HepG2 (cell line): ENCODE data around the gene KREMEN1. TPM values are rescaled to one million over a fixed set of nuclear protein-coding genes. Genes with fewer than 3 reads are reported as not detected.

Experiments used
- CC2D1A ChIP-seq: sonication (generic); formaldehyde crosslinking; IDR thresholded peaks from 2 replicates; pipeline ENCODE4 v1.8.1; 2023; ENCODE audit warnings: mild to moderate bottlenecking, missing genetic modification reagents
- CENPX ChIP-seq: sonication (generic); formaldehyde crosslinking; IDR thresholded peaks from 2 replicates; pipeline ENCODE4 v1.9.0; 2021; ENCODE audit warnings: mild to moderate bottlenecking, missing genetic modification reagents, moderate library complexity
- CTCF ChIP-seq: sonication (generic); formaldehyde crosslinking; IDR thresholded peaks from 2 replicates; pipeline ENCODE4 v1.5.0; 2020; ENCODE audit warnings: mild to moderate bottlenecking, missing genetic modification reagents, moderate library complexity
- FOSL1 ChIP-seq: sonication (generic); formaldehyde crosslinking; IDR thresholded peaks from 2 replicates; pipeline ENCODE4 v1.9.0; 2021; ENCODE audit warnings: missing genetic modification reagents, borderline replicate concordance
- GATAD2A ChIP-seq: IDR thresholded peaks from 2 replicates; pipeline ENCODE4 v1.6.1; 2016
- KAT8 ChIP-seq: IDR thresholded peaks from 2 replicates; pipeline ENCODE4 v1.6.1; 2016; ENCODE audit warnings: missing genetic modification reagents, missing compliant biosample characterization
- MIER3 ChIP-seq: IDR thresholded peaks from 2 replicates; pipeline ENCODE4 v1.6.1; 2016; ENCODE audit warnings: missing compliant biosample characterization, borderline replicate concordance
- RAD21 ChIP-seq: fragments of 450-650 bp; formaldehyde crosslinking; IDR thresholded peaks from 2 replicates; pipeline ENCODE4 v1.5.0; 2020; ENCODE audit warnings: mild to moderate bottlenecking
- RCOR2 ChIP-seq: IDR thresholded peaks from 2 replicates; pipeline ENCODE4 v1.6.1; 2016; ENCODE audit warnings: missing biosample characterization, missing genetic modification reagents
- SMC3 ChIP-seq: IDR thresholded peaks from 2 replicates; pipeline ENCODE4 v1.6.1; 2011; ENCODE audit warnings: low read length, improper control_type of control experiment
- SOX13 ChIP-seq, 3 experiments: fragments of 450-650 bp in 1 of 3; sonication (generic) in 1 of 3; formaldehyde crosslinking in 1 of 3; IDR thresholded peaks in 2 of 3; conservative IDR thresholded peaks in 1 of 3; 2 replicates each; pipeline versions ENCODE4 v1.5.0 to v1.6.1; 2016 to 2020; ENCODE audit warnings: antibody characterized with exemption in 1 of 3, mild to moderate bottlenecking in 1 of 3, missing compliant biosample characterization in 1 of 3, missing genetic modification reagents in 1 of 3, moderate library complexity in 1 of 3
- TFE3 ChIP-seq: IDR thresholded peaks from 2 replicates; pipeline ENCODE4 v1.6.1; 2016
- ZBTB25 ChIP-seq: IDR thresholded peaks from 2 replicates; pipeline ENCODE4 v1.6.1; 2018; ENCODE audit warnings: missing genetic modification reagents
- ZNF382 ChIP-seq: sonication (generic); formaldehyde crosslinking; IDR thresholded peaks from 2 replicates; pipeline ENCODE4 v1.5.0; 2020; ENCODE audit warnings: missing genetic modification reagents, mild to moderate bottlenecking, borderline replicate concordance
- ZNF496 ChIP-seq: sonication (generic); formaldehyde crosslinking; IDR thresholded peaks from 2 replicates; pipeline ENCODE4 v1.8.1; 2023; ENCODE audit warnings: mild to moderate bottlenecking, moderate library complexity, missing genetic modification reagents; ENCODE audit not compliant: insufficient replicate concordance
- ZNF652 ChIP-seq: IDR thresholded peaks from 2 replicates; pipeline ENCODE4 v1.6.1; 2016; ENCODE audit warnings: low read depth, borderline replicate concordance
- ZNF691 ChIP-seq: sonication (generic); formaldehyde crosslinking; IDR thresholded peaks from 2 replicates; pipeline ENCODE4 v1.4.0; 2020; ENCODE audit warnings: missing genetic modification reagents, low read depth, mild to moderate bottlenecking, borderline replicate concordance
- ZNF781 ChIP-seq: sonication (generic); formaldehyde crosslinking; IDR thresholded peaks from 2 replicates; pipeline ENCODE4 v1.5.1; 2020; ENCODE audit warnings: borderline replicate concordance, mild to moderate bottlenecking, missing genetic modification reagents; ENCODE audit errors: not compliant biosample characterization
- polyA plus RNA-seq, 8 experiments: library from polyadenylated mRNA; depleted of rRNA in 3 of 8; stranded (reverse) in 7 of 8; unstranded in 1 of 8; fragments of >200 nt; fragmentation: Illumina TruSeq in 4 of 8; extraction: Trizol in 4 of 8; gene quantifications; 2 replicates each; pipeline versions ENCODE4 v1.2.1 to v1.2.3, GENCODE V29; 2011 to 2016; ENCODE audit warnings: low read depth in 4 of 8, missing spikeins in 1 of 8, mixed read lengths in 1 of 8; ENCODE audit not compliant: insufficient read depth in 1 of 8
- total RNA-seq, 5 experiments: library from RNA; depleted of rRNA; stranded (reverse); fragments of >200 nt; fragmentation: Illumina TruSeq; extraction: Trizol; gene quantifications; 2 replicates each; pipeline ENCODE4 v1.2.3, GENCODE V29; 2016; ENCODE audit warnings: low read depth in 1 of 5

The KREMEN1 gene
- total and polyA plus RNA-seq, 2 of the 13 experiments (the other 11 are each of a cell fraction or from before 2014, with no cell fraction given): 9.8 to 13.8 TPM

GRCh38 chr22:29040385-29041275 lies 32.2 kb upstream of the KREMEN1 start (continued):
- TF ChIP-seq CENPX: no peak
- 0 out of 2 replicates have a peak, but pooled peaks have one; percentile 27 for TF ChIP-seq RCOR2 (CRISPR knock-in tag)
- TF ChIP-seq ZNF781: no peak
- peak; percentile 86 for TF ChIP-seq CTCF
- no peak for TF ChIP-seq SOX13 (IDR thresholded peaks at IDR 0.05)
- peak in 1 of 2 experiments; percentile 24; a peak in 1 of 4 replicates for TF ChIP-seq SOX13 (CRISPR knock-in tag; conservative IDR thresholded peaks at IDR 0.05 in 1 of 2, IDR thresholded peaks at IDR 0.05 in 1 of 2)
- 0 out of 2 replicates have a peak, but pooled peaks have one; percentile 23 for TF ChIP-seq KAT8 (CRISPR knock-in tag)
- peak; percentile 14; the same call in 1 of the 2 replicates for TF ChIP-seq TFE3 (CRISPR knock-in tag)
- 0 out of 2 replicates have a peak, but pooled peaks have one; percentile 16 for TF ChIP-seq ZNF652 (CRISPR knock-in tag)
- TF ChIP-seq ZBTB25: 0 out of 2 replicates have a peak, but pooled peaks have one; percentile 47
- no peak for TF ChIP-seq ZNF382
- TF ChIP-seq ZNF496 (CRISPR knock-in tag): no peak
- TF ChIP-seq FOSL1: no peak
- TF ChIP-seq CC2D1A (CRISPR knock-in tag): no peak
- TF ChIP-seq SMC3: peak; percentile 93
- peak; percentile 42; the same call in 1 of the 2 replicates for TF ChIP-seq MIER3 (CRISPR knock-in tag)
- TF ChIP-seq GATAD2A (CRISPR knock-in tag): peak; percentile 49; the same call in 1 of the 2 replicates
- 0 out of 2 replicates have a peak, but pooled peaks have one; percentile 18 for TF ChIP-seq ZNF691 (CRISPR knock-in tag)
- peak; percentile 88 for TF ChIP-seq RAD21 (CRISPR knock-in tag)
